ENCODE data around the gene LRRFIP1.

GRCh38 chr2:237823544-237823943 is 196.2 kb downstream of the LRRFIP1 start:
- no peak for TF ChIP-seq POLR2AphosphoS5 (IDR thresholded peaks at IDR 0.05; ENCODE audit: low read depth, low read length)
- TF ChIP-seq ZNF317 (CRISPR knock-in tag; IDR thresholded peaks at IDR 0.05) = no peak
- no peak for TF ChIP-seq CC2D1A (CRISPR knock-in tag; IDR thresholded peaks at IDR 0.05)
- TF ChIP-seq EZH2 (conservative IDR thresholded peaks at IDR 0.05; ENCODE audit: low read depth, low read length) = no peak
- TF ChIP-seq, protein P1, sequence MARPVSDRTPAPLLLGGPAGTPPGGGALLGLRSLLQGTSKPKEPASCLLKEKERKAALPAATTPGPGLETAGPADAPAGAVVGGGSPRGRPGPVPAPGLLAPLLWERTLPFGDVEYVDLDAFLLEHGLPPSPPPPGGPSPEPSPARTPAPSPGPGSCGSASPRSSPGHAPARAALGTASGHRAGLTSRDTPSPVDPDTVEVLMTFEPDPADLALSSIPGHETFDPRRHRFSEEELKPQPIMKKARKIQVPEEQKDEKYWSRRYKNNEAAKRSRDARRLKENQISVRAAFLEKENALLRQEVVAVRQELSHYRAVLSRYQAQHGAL (CRISPR knock-in tag; IDR thresholded peaks at IDR 0.05; ENCODE audit: not compliant biosample characterization) = no peak
- no peak for TF ChIP-seq DPF2 (CRISPR knock-in tag; IDR thresholded peaks at IDR 0.05; ENCODE audit: borderline replicate concordance, low read depth)
- TF ChIP-seq, protein P2, sequence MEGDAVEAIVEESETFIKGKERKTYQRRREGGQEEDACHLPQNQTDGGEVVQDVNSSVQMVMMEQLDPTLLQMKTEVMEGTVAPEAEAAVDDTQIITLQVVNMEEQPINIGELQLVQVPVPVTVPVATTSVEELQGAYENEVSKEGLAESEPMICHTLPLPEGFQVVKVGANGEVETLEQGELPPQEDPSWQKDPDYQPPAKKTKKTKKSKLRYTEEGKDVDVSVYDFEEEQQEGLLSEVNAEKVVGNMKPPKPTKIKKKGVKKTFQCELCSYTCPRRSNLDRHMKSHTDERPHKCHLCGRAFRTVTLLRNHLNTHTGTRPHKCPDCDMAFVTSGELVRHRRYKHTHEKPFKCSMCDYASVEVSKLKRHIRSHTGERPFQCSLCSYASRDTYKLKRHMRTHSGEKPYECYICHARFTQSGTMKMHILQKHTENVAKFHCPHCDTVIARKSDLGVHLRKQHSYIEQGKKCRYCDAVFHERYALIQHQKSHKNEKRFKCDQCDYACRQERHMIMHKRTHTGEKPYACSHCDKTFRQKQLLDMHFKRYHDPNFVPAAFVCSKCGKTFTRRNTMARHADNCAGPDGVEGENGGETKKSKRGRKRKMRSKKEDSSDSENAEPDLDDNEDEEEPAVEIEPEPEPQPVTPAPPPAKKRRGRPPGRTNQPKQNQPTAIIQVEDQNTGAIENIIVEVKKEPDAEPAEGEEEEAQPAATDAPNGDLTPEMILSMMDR (CRISPR knock-in tag; IDR thresholded peaks at IDR 0.05) = no peak
- no peak for TF ChIP-seq MATR3 (CRISPR knock-in tag; IDR thresholded peaks at IDR 0.05)
- TF ChIP-seq MAFG (CRISPR knock-in tag; IDR thresholded peaks at IDR 0.05) = no peak
- TF ChIP-seq, protein P3, sequence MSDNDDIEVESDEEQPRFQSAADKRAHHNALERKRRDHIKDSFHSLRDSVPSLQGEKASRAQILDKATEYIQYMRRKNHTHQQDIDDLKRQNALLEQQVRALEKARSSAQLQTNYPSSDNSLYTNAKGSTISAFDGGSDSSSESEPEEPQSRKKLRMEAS (IDR thresholded peaks at IDR 0.05) = no peak
- no peak for TF ChIP-seq RBM39 (IDR thresholded peaks at IDR 0.05; ENCODE audit: low read depth, low read length, poor library complexity, severe bottlenecking)
- no peak for TF ChIP-seq ZNF432 (CRISPR knock-in tag; IDR thresholded peaks at IDR 0.05; ENCODE audit: borderline replicate concordance)
- TF ChIP-seq CHD2 (IDR thresholded peaks at IDR 0.05; ENCODE audit: low read depth, low read length) = no peak
- no peak for TF ChIP-seq ZMYM4 (CRISPR knock-in tag; IDR thresholded peaks at IDR 0.05)

All from HepG2 (cell line).